Activated gamma-delta T cell treated with Interleukin-2 at 50 U/mL for 16 hours (primary cell): ENCODE data around the gene LPAR1.
"Not testable (repeated sequence)": the region's sequence is repeated elsewhere in the genome, so short reads cannot be mapped to it uniquely, and the experiment has no call there.

Experiments
- DNase-seq: peaks from one replicate; pipeline ENCODE4 v3.0.0-alpha.2; 2020

The LPAR1 gene

GRCh38 chr9:110861370-110862110 lies 176.7 kb downstream of the LPAR1 start:
- not testable (repeated sequence) for DNase-seq

GRCh38 chr9:110856772-110857171 lies 181.5 kb downstream of the LPAR1 start:
- no peak for DNase-seq

GRCh38 chr9:110850401-110851135 lies 187.7 kb downstream of the LPAR1 start:
- no peak for DNase-seq

- no peak for DNase-seq
Measured at GRCh38 chr9:110847671-110848070, 190.6 kb downstream of the LPAR1 start.

GRCh38 chr9:110846215-110846614 lies 192.1 kb downstream of the LPAR1 start:
- no peak for DNase-seq

GRCh38 chr9:110844121-110844520 lies 194.1 kb downstream of the LPAR1 start:
- no peak for DNase-seq

GRCh38 chr9:110842986-110843385 lies 195.3 kb downstream of the LPAR1 start:
- no peak for DNase-seq

- DNase-seq = no peak
Measured at GRCh38 chr9:110842169-110842568, 196.1 kb downstream of the LPAR1 start.

- no peak for DNase-seq
Measured at GRCh38 chr9:110837401-110838005, 200.8 kb downstream of the LPAR1 start.

GRCh38 chr9:110835859-110836271 lies 202.4 kb downstream of the LPAR1 start:
- no peak for DNase-seq

- DNase-seq = no peak
Measured at GRCh38 chr9:110835404-110835803, 202.9 kb downstream of the LPAR1 start.

- DNase-seq = no peak
Measured at GRCh38 chr9:110832926-110833325, 205.3 kb downstream of the LPAR1 start.

GRCh38 chr9:110830495-110830894 lies 207.8 kb downstream of the LPAR1 start:
- DNase-seq = no peak

- no peak for DNase-seq
Measured at GRCh38 chr9:110828264-110828663, 210.0 kb downstream of the LPAR1 start.

GRCh38 chr9:110826400-110826799 lies 211.9 kb downstream of the LPAR1 start:
- not testable (repeated sequence) for DNase-seq

GRCh38 chr9:110825950-110826349 lies 212.3 kb downstream of the LPAR1 start:
- no peak for DNase-seq

GRCh38 chr9:110825129-110825528 lies 213.1 kb downstream of the LPAR1 start:
- DNase-seq = not testable (repeated sequence)
